HG03066 (cell line): ENCODE results near the gene ANTKMT.
"Not testable (repeated sequence)": the region's sequence is repeated elsewhere in the genome, so short reads cannot be mapped to it uniquely, and the experiment has no call there.

ENCODE experiments used
- ATAC-seq: cut with Tn5 transposase; IDR thresholded peaks from one replicate; pipeline ENCODE4 v1.9.1; 2021; ENCODE audit warnings: low read depth; ENCODE audit not compliant: unreplicated experiment

ANTKMT gene

GRCh38 chr16:739560-740458, 18.9 kb downstream of the ANTKMT start:
- ATAC-seq, result no peak

GRCh38 chr16:740459-740763, 19.5 kb downstream of the ANTKMT start:
- no peak for ATAC-seq

- peak; percentile 44 for ATAC-seq
Measured at GRCh38 chr16:740764-741505, 20.0 kb downstream of the ANTKMT start, which contains the start of gene CIAO3. Gene CIAO3, minus strand, starts transcription at chr16:740997. Its CDS starts 12 bp downstream, at chr16:740985.

GRCh38 chr16:741986-742629, 21.2 kb downstream of the ANTKMT start:
- no peak for ATAC-seq

GRCh38 chr16:742894-743293, 21.9 kb downstream of the ANTKMT start:
- ATAC-seq, result not testable (repeated sequence)

- no peak for ATAC-seq
Measured at GRCh38 chr16:743794-744500, 23.0 kb downstream of the ANTKMT start.

GRCh38 chr16:745739-746138, 24.8 kb downstream of the ANTKMT start:
- ATAC-seq, result no peak

GRCh38 chr16:746637-747036, 25.7 kb downstream of the ANTKMT start:
- ATAC-seq, result no peak

- no peak for ATAC-seq
Measured at GRCh38 chr16:747978-748746, 27.2 kb downstream of the ANTKMT start.

- ATAC-seq, result no peak
Measured at GRCh38 chr16:749010-749409, 28.1 kb downstream of the ANTKMT start.

- ATAC-seq, result no peak
Measured at GRCh38 chr16:750485-750884, 29.5 kb downstream of the ANTKMT start.

GRCh38 chr16:751152-752006, 30.4 kb downstream of the ANTKMT start:
- ATAC-seq, result no peak

- no peak for ATAC-seq
Measured at GRCh38 chr16:752007-752312, 31.0 kb downstream of the ANTKMT start.

- not testable (repeated sequence) for ATAC-seq
Measured at GRCh38 chr16:754121-754607, 33.2 kb downstream of the ANTKMT start.

- no peak for ATAC-seq
Measured at GRCh38 chr16:754656-755055, 33.7 kb downstream of the ANTKMT start.

- no peak for ATAC-seq
Measured at GRCh38 chr16:756428-756827, 35.5 kb downstream of the ANTKMT start.

- no peak for ATAC-seq
Measured at GRCh38 chr16:759110-759910, 38.4 kb downstream of the ANTKMT start.

- no peak for ATAC-seq
Measured at GRCh38 chr16:760065-760464, 39.1 kb downstream of the ANTKMT start.
